GM21390 (cell line): ENCODE results near the gene NOL3.

Source experiments
- ATAC-seq: cut with Tn5 transposase; IDR thresholded peaks from one replicate; pipeline ENCODE4 v1.9.1; 2021; ENCODE audit not compliant: unreplicated experiment

The NOL3 gene

GRCh38 chr16:67169642-67170167 is 633 bp upstream of the NOL3 start:
- ATAC-seq: peak; percentile 14

- no peak for ATAC-seq
These were observed 761 bp downstream of the NOL3 start for GRCh38 chr16:67170949-67171649.

- ATAC-seq: no peak
These were observed 3.0 kb downstream of the NOL3 start for GRCh38 chr16:67173323-67173722.

- ATAC-seq: peak; percentile 38
These were observed 3.7 kb downstream of the NOL3 start for GRCh38 chr16:67173808-67174705.

- ATAC-seq: no peak
These were observed 4.4 kb downstream of the NOL3 start for GRCh38 chr16:67174706-67175231.

DNA sequence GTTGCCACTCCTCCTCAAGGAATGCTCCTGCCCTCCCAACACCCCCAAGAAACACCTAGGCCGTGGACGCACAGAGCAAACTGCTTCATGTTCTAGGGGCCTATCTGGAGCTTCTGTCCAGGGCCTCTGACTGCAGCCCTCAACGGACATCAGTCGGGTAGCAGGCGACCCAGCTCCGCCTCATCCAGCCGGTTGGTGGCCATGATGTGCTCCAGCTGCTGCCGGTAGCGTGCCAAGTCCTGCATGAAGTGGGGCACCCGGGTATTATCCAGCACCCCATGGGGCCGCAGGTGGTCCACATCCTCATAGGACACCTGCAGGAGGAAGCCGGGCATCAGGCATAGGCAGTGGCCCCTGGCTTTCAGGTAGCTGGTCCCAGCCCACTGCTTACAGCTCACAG is 6.3 kb downstream of the NOL3 start:
- ATAC-seq: no peak

- no peak for ATAC-seq
These were observed 7.7 kb downstream of the NOL3 start for GRCh38 chr16:67177743-67178699.

GRCh38 chr16:67179421-67180080 is 9.2 kb downstream of the NOL3 start:
- ATAC-seq: no peak

DNA sequence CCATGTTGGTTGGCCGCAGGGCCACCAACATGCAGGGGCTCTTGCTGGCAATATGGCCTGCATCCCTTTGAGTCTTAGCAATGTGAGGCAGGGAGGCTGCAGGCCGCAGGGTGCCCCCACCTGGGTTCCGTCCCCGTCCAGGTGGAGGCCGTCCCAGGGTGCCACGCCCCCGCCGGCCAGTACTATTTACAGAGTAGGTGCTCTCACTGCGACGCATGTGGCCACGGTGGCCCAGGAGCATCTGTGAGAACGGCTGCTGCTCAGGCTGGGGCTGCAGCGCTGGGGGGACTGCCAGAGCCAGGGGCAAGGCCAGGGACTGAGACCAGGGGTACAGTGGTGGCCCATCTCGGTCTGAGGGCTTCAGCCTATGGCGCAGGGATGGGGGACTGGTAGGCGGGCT is 9.8 kb downstream of the NOL3 start:
- no peak for ATAC-seq

- ATAC-seq: no peak
These were observed 11.0 kb downstream of the NOL3 start for GRCh38 chr16:67181346-67181745.

GRCh38 chr16:67182288-67182687 is 11.9 kb downstream of the NOL3 start:
- ATAC-seq: no peak

GRCh38 chr16:67183284-67183626 is 12.9 kb downstream of the NOL3 start:
- no peak for ATAC-seq

DNA sequence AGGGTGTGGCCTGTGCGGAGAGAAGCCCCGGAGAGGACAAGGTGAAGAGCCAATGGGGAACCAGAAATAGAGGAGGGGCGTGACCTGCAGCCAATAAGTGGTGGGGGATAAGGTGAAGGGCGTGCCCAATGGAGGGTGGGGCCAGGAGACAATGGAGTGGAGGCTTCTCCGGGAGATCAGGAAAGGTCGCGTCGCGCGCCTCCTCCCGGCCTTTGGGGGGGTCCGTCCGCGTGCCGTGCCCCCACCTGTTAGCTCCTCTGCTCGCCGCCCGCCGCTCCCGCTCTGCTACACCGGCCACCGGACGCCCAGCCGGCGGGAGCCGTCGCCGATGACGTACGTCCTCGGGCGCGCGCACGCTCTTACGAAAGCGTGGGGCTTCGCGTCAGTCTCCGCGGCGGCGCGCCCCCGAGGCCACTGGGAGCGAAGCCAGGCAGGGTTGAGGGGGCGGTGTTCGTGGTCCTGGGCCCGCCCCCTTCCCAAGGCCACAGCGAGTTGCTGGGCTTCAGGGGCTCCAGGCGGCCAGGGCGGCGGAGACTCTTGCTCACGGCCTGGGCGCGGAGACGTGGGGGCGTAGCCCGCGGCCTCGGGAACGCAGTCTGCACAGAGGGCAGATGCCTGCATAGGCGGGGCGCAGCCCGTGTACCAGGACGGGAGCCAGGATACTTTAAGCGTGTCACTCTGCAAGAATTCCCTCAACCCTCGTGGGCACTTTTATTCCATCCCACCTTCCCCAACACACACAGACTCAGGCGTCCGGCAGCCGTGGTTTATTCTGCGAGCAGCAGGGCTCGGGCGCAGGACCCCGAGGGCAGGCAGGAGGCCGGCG is 13.5 kb downstream of the NOL3 start, which contains the start of gene MATCAP1:
MATCAP1 (minus strand) TSS at position 337 of the 826 bp plus-strand sequence. CDS start 3,353 bp downstream, outside the sequence.
- peak; percentile 87 for ATAC-seq

GRCh38 chr16:67184453-67184994 is 14.2 kb downstream of the NOL3 start:
- no peak for ATAC-seq

DNA sequence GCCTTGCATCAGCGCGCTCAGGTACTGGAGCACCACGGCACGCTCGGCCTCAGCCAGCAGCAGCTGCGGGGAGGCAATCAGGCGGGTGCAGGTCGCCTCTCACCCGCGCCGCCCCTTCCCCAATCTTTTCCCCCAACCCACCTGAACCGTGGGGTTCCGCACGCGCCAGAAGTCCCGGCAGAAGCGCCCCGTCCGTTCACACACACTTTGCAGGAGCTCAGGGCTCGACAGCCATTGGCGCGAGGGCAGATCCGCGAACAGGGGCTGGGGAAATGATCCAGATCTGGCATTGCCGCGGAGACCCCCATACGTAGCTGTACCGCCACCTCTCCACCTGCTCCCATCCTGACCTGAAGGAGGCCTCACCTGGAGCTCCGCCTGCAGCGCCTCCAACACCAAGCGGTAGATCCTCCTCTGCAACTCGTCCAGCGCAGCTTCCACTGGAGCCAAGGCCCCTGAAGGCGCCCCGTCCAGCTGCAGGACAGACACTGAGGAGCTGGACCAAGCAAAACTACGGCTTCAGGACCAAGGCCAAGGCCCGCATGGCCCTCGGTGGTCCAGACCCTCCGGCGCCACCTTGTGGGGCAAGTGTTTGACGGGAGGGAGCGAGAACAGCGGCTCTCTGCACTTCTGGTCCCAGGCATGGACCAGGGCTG is 14.8 kb downstream of the NOL3 start:
- ATAC-seq: no peak

DNA sequence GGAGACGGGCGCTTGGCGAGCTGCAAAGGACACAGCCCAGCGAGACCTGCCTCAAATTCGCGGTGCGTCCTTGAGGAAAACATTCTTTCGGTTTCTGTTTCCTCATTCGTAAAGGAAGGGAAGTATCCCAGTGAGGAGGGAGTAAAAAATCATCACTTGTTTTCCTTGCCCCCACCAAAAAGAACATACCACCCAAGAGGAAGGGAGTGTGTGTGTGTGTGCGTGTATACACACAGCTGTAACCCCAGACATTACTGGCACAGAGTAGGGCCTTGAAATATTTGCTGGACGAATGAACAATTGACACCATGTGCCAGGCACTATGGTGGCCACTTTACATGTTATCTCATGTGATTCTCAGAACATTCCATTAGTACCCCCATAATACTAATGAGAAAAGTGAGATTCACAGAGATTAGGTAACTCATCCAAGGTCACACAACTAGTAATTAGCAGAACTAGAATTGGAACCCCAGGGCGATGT is 15.4 kb downstream of the NOL3 start:
- no peak for ATAC-seq

- no peak for ATAC-seq
These were observed 16.2 kb downstream of the NOL3 start for GRCh38 chr16:67186550-67186950.

DNA sequence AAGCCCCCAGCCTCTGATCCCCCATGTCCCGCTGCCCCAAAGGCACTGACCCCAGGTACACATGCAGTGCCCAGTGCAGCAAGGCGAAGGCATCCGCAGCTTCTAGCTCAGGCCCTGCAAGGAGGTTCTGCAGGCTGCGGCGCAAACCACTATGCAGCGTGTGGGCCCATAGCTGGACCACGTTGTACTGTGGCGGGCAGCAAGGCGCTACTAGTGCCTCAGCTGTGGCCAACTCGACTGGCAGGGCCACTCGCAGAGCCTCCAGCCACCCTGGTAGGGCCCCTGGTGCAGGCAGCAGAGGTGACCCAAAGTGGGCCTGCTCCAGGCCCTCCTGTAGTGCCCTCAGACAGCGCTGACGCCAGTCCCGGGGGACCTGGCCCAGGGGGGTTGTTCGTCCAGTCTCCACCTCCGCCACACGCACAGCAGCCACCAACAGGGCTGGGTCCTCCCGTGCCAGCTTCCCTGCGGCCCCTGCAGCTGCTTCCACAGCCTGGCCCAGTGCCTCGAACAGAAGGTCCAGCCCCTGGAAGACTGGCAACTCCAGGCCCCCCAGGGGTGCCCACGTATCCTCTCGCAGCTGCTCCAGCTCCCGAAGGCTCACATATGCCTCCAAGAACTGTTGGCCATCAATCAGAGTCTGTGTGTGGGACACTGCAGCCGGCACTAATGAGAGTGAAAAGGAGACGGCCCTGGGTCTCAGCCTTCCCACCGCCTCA is 17.0 kb downstream of the NOL3 start:
- ATAC-seq: no peak
